ENCODE results near the gene NAB2. TPM values are rescaled to one million over a fixed set of nuclear protein-coding genes. Genes with fewer than 3 reads are reported as not detected.
"Not testable (repeated sequence)": the region's sequence is repeated elsewhere in the genome, so short reads cannot be mapped to it uniquely, and the experiment has no call there.

Gene NAB2
- polyA plus RNA-seq, 1 of the 3 experiments (the other 2 are of a cell fraction) = 23.7 TPM

- Histone ChIP-seq H3K9ac (no peak overlapping the region), H3K4me3 (ENCODE audit: low read depth in 2 of 2, low read length in 1 of 2) (no peak overlapping the region), H3F3A (replicated peaks; ENCODE audit: insufficient read depth) (no peaks in the 10 kb centered on the region), H2AFZ (ENCODE audit: low read depth) (no peak overlapping the region), H3K9me2 (no peaks in the 10 kb centered on the region), H3K9me3 (no peaks in the 10 kb centered on the region), H3K27me3 (ENCODE audit: insufficient read depth) (no peaks in the 10 kb centered on the region), H4K20me1 (ENCODE audit: insufficient read depth) (no peaks in the 10 kb centered on the region), H3K36me3 (replicated peaks in 1 of 2; ENCODE audit: control insufficient read depth in 1 of 2, insufficient read depth in 2 of 2, low read length in 1 of 2) (peaks cover 3 to 9% of the 10 kb centered on the region in 2 experiments), H3K79me2 (ENCODE audit: insufficient read depth) (no peaks in the 10 kb centered on the region), H3K4me1 (ENCODE audit: control insufficient read depth in 1 of 2, insufficient read depth in 2 of 2, low read depth in 1 of 2, low read length in 1 of 2) (no peaks in the 10 kb centered on the region), H3K4me2 (no peak overlapping the region), H3K27ac (ENCODE audit: low read depth in 2 of 2, low read length in 1 of 2) (no peak overlapping the region)
- DNase-seq = no peak
- ChIA-PET POLR2A (no interaction called here), CTCF (interaction anchor here (1.1 to 8.6 kb wide), 7 partner anchors 10 to 293 kb away, joined by 3 to 81 read pairs (median 6); partner anchors contain the start of genes STAT6 and ZBTB39)
- 79% methylated on average over 1 of the region's 1 CpG for WGBS (ENCODE audit: low lambda C conversion rate)
- TF ChIP-seq, protein P1, sequence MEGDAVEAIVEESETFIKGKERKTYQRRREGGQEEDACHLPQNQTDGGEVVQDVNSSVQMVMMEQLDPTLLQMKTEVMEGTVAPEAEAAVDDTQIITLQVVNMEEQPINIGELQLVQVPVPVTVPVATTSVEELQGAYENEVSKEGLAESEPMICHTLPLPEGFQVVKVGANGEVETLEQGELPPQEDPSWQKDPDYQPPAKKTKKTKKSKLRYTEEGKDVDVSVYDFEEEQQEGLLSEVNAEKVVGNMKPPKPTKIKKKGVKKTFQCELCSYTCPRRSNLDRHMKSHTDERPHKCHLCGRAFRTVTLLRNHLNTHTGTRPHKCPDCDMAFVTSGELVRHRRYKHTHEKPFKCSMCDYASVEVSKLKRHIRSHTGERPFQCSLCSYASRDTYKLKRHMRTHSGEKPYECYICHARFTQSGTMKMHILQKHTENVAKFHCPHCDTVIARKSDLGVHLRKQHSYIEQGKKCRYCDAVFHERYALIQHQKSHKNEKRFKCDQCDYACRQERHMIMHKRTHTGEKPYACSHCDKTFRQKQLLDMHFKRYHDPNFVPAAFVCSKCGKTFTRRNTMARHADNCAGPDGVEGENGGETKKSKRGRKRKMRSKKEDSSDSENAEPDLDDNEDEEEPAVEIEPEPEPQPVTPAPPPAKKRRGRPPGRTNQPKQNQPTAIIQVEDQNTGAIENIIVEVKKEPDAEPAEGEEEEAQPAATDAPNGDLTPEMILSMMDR (IDR thresholded peaks at IDR 0.05) = no peak
- TF ChIP-seq ELF1 (IDR thresholded peaks at IDR 0.05) (no peak), TEAD4 (IDR thresholded peaks at IDR 0.05; ENCODE audit: borderline replicate concordance, insufficient read depth) (no peak), TAF1 (IDR thresholded peaks at IDR 0.05; ENCODE audit: borderline replicate concordance, low read depth, low read length) (no peak)
Observed at GRCh38 chr12:57051011-57051410, 37.9 kb upstream of the NAB2 start.

DNA sequence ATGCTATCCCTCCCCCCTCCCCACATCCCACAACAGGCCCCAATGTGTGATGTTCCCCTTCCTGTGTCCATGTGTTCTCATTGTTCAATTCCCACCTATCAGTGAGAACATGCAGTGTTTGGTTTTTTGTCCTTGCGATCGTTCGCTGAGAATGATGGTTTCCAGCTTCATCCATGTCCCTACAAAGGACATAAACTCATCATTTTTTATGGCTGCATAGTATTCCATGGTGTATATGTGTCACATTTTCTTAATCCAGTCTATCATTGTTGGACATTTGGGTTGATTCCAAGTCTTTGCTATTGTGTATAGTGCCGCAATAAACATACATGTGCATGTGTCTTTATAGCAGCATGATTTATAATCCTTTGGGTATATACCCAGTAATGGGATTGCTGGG is 35.8 kb upstream of the NAB2 start:
- DNase-seq; H3K79me2 ChIP-seq (ENCODE audit: insufficient read depth); H3K27me3 ChIP-seq (ENCODE audit: insufficient read depth); POLR2A ChIA-PET; H4K20me1 ChIP-seq (ENCODE audit: insufficient read depth); H2AFZ ChIP-seq (ENCODE audit: low read depth); H3K4me2 ChIP-seq; H3K27ac ChIP-seq (ENCODE audit: low read depth in 2 of 2, low read length in 1 of 2); H3K4me3 ChIP-seq (ENCODE audit: low read depth in 2 of 2, low read length in 1 of 2); H3K9me2 ChIP-seq; H3F3A ChIP-seq (replicated peaks; ENCODE audit: insufficient read depth); H3K9me3 ChIP-seq; H3K4me1 ChIP-seq (ENCODE audit: control insufficient read depth in 1 of 2, insufficient read depth in 2 of 2, low read depth in 1 of 2, low read length in 1 of 2); H3K9ac ChIP-seq: not testable (repeated sequence)
- CTCF ChIA-PET = interaction anchor here (5.5 to 8.6 kb wide), 2 partner anchors 8 to 47 kb away, joined by 53 to 81 read pairs; partner anchors contain the start of gene ZBTB39
- 93% methylated on average over 4 of the region's 4 CpGs for WGBS (ENCODE audit: low lambda C conversion rate)
- peaks cover 9 to 17% of the 10 kb centered on the region in 2 experiments for H3K36me3 ChIP-seq (replicated peaks in 1 of 2; ENCODE audit: control insufficient read depth in 1 of 2, insufficient read depth in 2 of 2, low read length in 1 of 2)

- 92% methylated on average over 4 of the region's 4 CpGs for WGBS (ENCODE audit: low lambda C conversion rate)
- H3K4me1 ChIP-seq (ENCODE audit: control insufficient read depth in 1 of 2, insufficient read depth in 2 of 2, low read depth in 1 of 2, low read length in 1 of 2); CTCF ChIA-PET: not testable (repeated sequence)
Observed at GRCh38 chr12:57053901-57054300, 35.0 kb upstream of the NAB2 start.

More at GRCh38 chr12:57053901-57054300, 35.0 kb upstream of the NAB2 start:
- H3K4me3 ChIP-seq (ENCODE audit: low read depth in 2 of 2, low read length in 1 of 2); H4K20me1 ChIP-seq (ENCODE audit: insufficient read depth); H3K79me2 ChIP-seq (ENCODE audit: insufficient read depth); H3K27ac ChIP-seq (ENCODE audit: low read depth in 2 of 2, low read length in 1 of 2); H3K4me2 ChIP-seq; H3K9me3 ChIP-seq; H2AFZ ChIP-seq (ENCODE audit: low read depth); H3K27me3 ChIP-seq (ENCODE audit: insufficient read depth); DNase-seq; H3K9ac ChIP-seq; H3F3A ChIP-seq (replicated peaks; ENCODE audit: insufficient read depth); POLR2A ChIA-PET; H3K9me2 ChIP-seq: not testable (repeated sequence)
- peaks cover 9 to 24% of the 10 kb centered on the region in 2 experiments for H3K36me3 ChIP-seq (replicated peaks in 1 of 2; ENCODE audit: control insufficient read depth in 1 of 2, insufficient read depth in 2 of 2, low read length in 1 of 2)
